ENCODE measurements around the gene CLTCL1. TPM values are rescaled to one million over a fixed set of nuclear protein-coding genes. Genes with fewer than 3 reads are reported as not detected.
A peak's percentile ranks its signal among the peaks of the same experiment; 100 is the strongest.

CLTCL1 gene
- total RNA-seq, 1 experiment from 2014 or later, result 11.9 TPM

GRCh38 chr22:19172213-19173046 is 119.1 kb downstream of the CLTCL1 start:
- TF ChIP-seq TCF7L2 (IDR thresholded peaks at IDR 0.05; ENCODE audit: low read depth, low read length) (no peak), CTCF (IDR thresholded peaks at IDR 0.05) (no peak), REST (IDR thresholded peaks at IDR 0.05; ENCODE audit: insufficient read depth in 1 of 2, low read depth in 2 of 2, low read length in 1 of 2) (no peak), POLR2AphosphoS5 (IDR thresholded peaks at IDR 0.05; ENCODE audit: low read depth, low read length) (no peak), SIN3A (IDR thresholded peaks at IDR 0.05; ENCODE audit: borderline replicate concordance, insufficient read depth, low read depth, low read length) (no peak)
- ATAC-seq, result no peak
- ChIA-PET POLR2A (no interaction called here), CTCF (no interaction called here)
- Histone ChIP-seq H3K9me3 (ENCODE audit: control insufficient read depth, insufficient read depth, low read depth, low read length) (no peaks in the 10 kb centered on the region), H3K27me3 (ENCODE audit: control insufficient read depth, insufficient read depth, low read length) (no peaks in the 10 kb centered on the region; the same call in 1 of the 2 replicates), H3K27ac (ENCODE audit: low read length) (peak overlapping the region; percentile 87), H3K4me1 (ENCODE audit: control insufficient read depth, insufficient read depth, low read length) (peaks cover 48% of the 10 kb centered on the region), H3K4me3 (ENCODE audit: low read depth in 2 of 2, low read length in 2 of 2) (peak overlapping the region; percentile 80 to 92), H3K36me3 (ENCODE audit: control insufficient read depth, insufficient read depth, low read length) (no peaks in the 10 kb centered on the region)
- DNase-seq (ENCODE audit: low read depth, low spot score), result no peak
- in situ Hi-C loops (cut with HindIII; ENCODE audit: low pct_unique_long_range_greater_than_20kb, low sequenced_read_pairs) (no loop called here), intact Hi-C loops (cut with micrococcal nuclease; ENCODE audit: unreplicated experiment) (no loop called here)
- BruUV-seq (replicated peaks), result TSS peak; percentile 92

GRCh38 chr22:19169947-19170318 is 121.6 kb downstream of the CLTCL1 start:
- TF ChIP-seq POLR2AphosphoS5 (IDR thresholded peaks at IDR 0.05; ENCODE audit: low read depth, low read length), result no peak
- no peak for TF ChIP-seq REST (IDR thresholded peaks at IDR 0.05; ENCODE audit: insufficient read depth in 1 of 2, low read depth in 2 of 2, low read length in 1 of 2)
- TF ChIP-seq TCF7L2 (IDR thresholded peaks at IDR 0.05; ENCODE audit: low read depth, low read length), result no peak
- TF ChIP-seq CTCF (IDR thresholded peaks at IDR 0.05), result no peak
- TF ChIP-seq SIN3A (IDR thresholded peaks at IDR 0.05; ENCODE audit: borderline replicate concordance, insufficient read depth, low read depth, low read length), result no peak
- Histone ChIP-seq H3K27ac (ENCODE audit: low read length) (no peak overlapping the region), H3K4me1 (ENCODE audit: control insufficient read depth, insufficient read depth, low read length) (peaks cover 24% of the 10 kb centered on the region), H3K9me3 (ENCODE audit: control insufficient read depth, insufficient read depth, low read depth, low read length) (no peaks in the 10 kb centered on the region), H3K36me3 (ENCODE audit: control insufficient read depth, insufficient read depth, low read length) (no peaks in the 10 kb centered on the region), H3K4me3 (ENCODE audit: low read depth in 2 of 2, low read length in 2 of 2) (peak overlapping the region; percentile 28 to 41; a peak in 3 of 4 replicates), H3K27me3 (ENCODE audit: control insufficient read depth, insufficient read depth, low read length) (no peaks in the 10 kb centered on the region; the same call in 1 of the 2 replicates)
- intact Hi-C loops (cut with micrococcal nuclease; ENCODE audit: unreplicated experiment), result no loop called here
- POLR2A ChIA-PET, result no interaction called here
- CTCF ChIA-PET, result interaction anchor here (0.6 kb wide), 1 partner anchor 18 kb away, joined by 12 read pairs; no protein-coding TSS in a partner anchor
- ATAC-seq (no peak), DNase-seq (ENCODE audit: low read depth, low spot score) (no peak)
- in situ Hi-C loops (cut with HindIII; ENCODE audit: low pct_unique_long_range_greater_than_20kb, low sequenced_read_pairs), result no loop called here
- no TSS peak for BruUV-seq (replicated peaks)
